CD8-positive, alpha-beta memory T cell (primary cell): Measurements from ENCODE around the gene EDC3. TPM values are rescaled to one million over a fixed set of nuclear protein-coding genes. Genes with fewer than 3 reads are reported as not detected.
A peak's percentile ranks its signal among the peaks of the same experiment; 100 is the strongest.

Experiments
- CTCF ChIA-PET: fragments of 350-600 bp; sonication (Branson Sonifier 250); formaldehyde crosslinking; loops from one replicate; lab custom pipeline; 2021; ENCODE audit warnings: antibody characterized with exemption; lab: Charles Lee
- POLR2A ChIA-PET: fragments of 350-600 bp; sonication (Branson Sonifier 250); formaldehyde crosslinking; loops from one replicate; lab custom pipeline; 2021; ENCODE audit warnings: antibody characterized with exemption; lab: Charles Lee
- DNase-seq, 5 donors: peaks; one replicate each; pipeline versions ENCODE4 v3.0.0 to v3.0.0-alpha.2; 2020 to 2022; ENCODE audit warnings: mixed read lengths in 1 of 5
- H3K27ac ChIP-seq: one replicate; pipeline ENCODE4 v1.7.0; 2013; ENCODE audit warnings: low read depth, mild to moderate bottlenecking, low read length, moderate library complexity
- H3K27me3 ChIP-seq: 2 replicates; pipeline ENCODE4 v1.7.0; 2013; ENCODE audit warnings: low read length, mild to moderate bottlenecking; ENCODE audit not compliant: insufficient read depth, poor library complexity, severe bottlenecking
- H3K36me3 ChIP-seq: 2 replicates; pipeline ENCODE4 v1.7.0; 2013; ENCODE audit warnings: mild to moderate bottlenecking, low read length, moderate library complexity; ENCODE audit not compliant: insufficient read depth
- H3K4me1 ChIP-seq: 2 replicates; pipeline ENCODE4 v1.7.0; 2013; ENCODE audit warnings: mild to moderate bottlenecking, low read length, moderate library complexity; ENCODE audit not compliant: insufficient read depth
- H3K4me3 ChIP-seq: 2 replicates; pipeline ENCODE4 v1.7.0; 2013; ENCODE audit warnings: mild to moderate bottlenecking, low read length
- H3K9me3 ChIP-seq: 2 replicates; pipeline ENCODE4 v1.7.0; 2013; ENCODE audit warnings: mild to moderate bottlenecking, low read length
- H3K27ac Mint-ChIP-seq, 8 donors: one replicate each; pipeline ENCODE4 v1.8.0; 2020 to 2021; ENCODE audit warnings: mixed read lengths in 8 of 8, mild to moderate bottlenecking in 6 of 8, inconsistent platforms in 3 of 8, moderate library complexity in 3 of 8
- H3K27me3 Mint-ChIP-seq, 2 donors: one replicate each; pipeline ENCODE4 v1.8.0; 2020 to 2021; ENCODE audit warnings: mixed read lengths in 2 of 2, mild to moderate bottlenecking in 1 of 2, moderate library complexity in 1 of 2
- H3K36me3 Mint-ChIP-seq, 3 donors: one replicate each; pipeline ENCODE4 v1.8.0; 2020 to 2021; ENCODE audit warnings: mixed read lengths in 3 of 3, inconsistent platforms in 1 of 3, mild to moderate bottlenecking in 1 of 3
- H3K4me1 Mint-ChIP-seq, 3 donors: one replicate each; pipeline ENCODE4 v1.8.0; 2020 to 2021; ENCODE audit warnings: mixed read lengths in 3 of 3, inconsistent platforms in 1 of 3, mild to moderate bottlenecking in 1 of 3
- H3K4me3 Mint-ChIP-seq, 7 donors: one replicate each; pipeline ENCODE4 v1.8.0; 2020 to 2021; ENCODE audit warnings: mixed read lengths in 7 of 7, mild to moderate bottlenecking in 6 of 7, moderate library complexity in 4 of 7, inconsistent platforms in 2 of 7
- H3K9me3 Mint-ChIP-seq, 5 donors: one replicate each; pipeline ENCODE4 v1.8.0; 2020 to 2022; ENCODE audit warnings: mixed read lengths in 5 of 5, mild to moderate bottlenecking in 3 of 5, moderate library complexity in 2 of 5, inconsistent platforms in 1 of 5
- polyA plus RNA-seq: library from polyadenylated mRNA; unstranded; fragments of 300-500 nt; fragmentation: Illumina TruSeq; gene quantifications from one replicate; pipeline ENCODE4 v1.2.3, GENCODE V29; 2021
- total RNA-seq, 2 experiments: library from RNA; stranded (reverse); gene quantifications; one replicate each; pipeline ENCODE4 v1.2.3, GENCODE V29; 2021

The EDC3 gene
- total and polyA plus RNA-seq, 3 experiments from 2014 or later = 29.9 to 52.0 (median 50.9) TPM

- Histone ChIP-seq H3K27me3 (no peaks in the 10 kb centered on the region), H3K9me3 (no peaks in the 10 kb centered on the region), H3K4me1 (peaks cover 14% of the 10 kb centered on the region), H3K36me3 (no peaks in the 10 kb centered on the region), H3K27ac (peak overlapping the region; percentile 71), H3K4me3 (peak overlapping the region; percentile 86)
- peaks cover 38 to 49% (median 47%) of the 10 kb centered on the region in 3 donors for H3K4me1 Mint-ChIP-seq
- ChIA-PET CTCF (no interaction called here), POLR2A (interaction anchor here (1.4 kb wide), 1 partner anchor 81 kb away, joined by 5 read pairs; the partner anchor contains the start of gene CLK3)
- DNase-seq = no peak
- H3K36me3 Mint-ChIP-seq = peaks cover 0 to 9% (median 0%) of the 10 kb centered on the region in 3 donors
- H3K4me3 Mint-ChIP-seq = peak overlapping the region; percentile 98 to 100 (median 100)
- peaks cover 4 to 12% of the 10 kb centered on the region in 2 donors for H3K27me3 Mint-ChIP-seq
- H3K27ac Mint-ChIP-seq = peak overlapping the region in 7 of 8 donors; percentile 80 to 100 (median 99)
- no peaks in the 10 kb centered on the region for H3K9me3 Mint-ChIP-seq
Observed at GRCh38 chr15:74696808-74697207, 984 bp upstream of the EDC3 start.

- no peak for DNase-seq
- POLR2A ChIA-PET = interaction anchor here (1.4 kb wide), 1 partner anchor 80 kb away, joined by 5 read pairs; the partner anchor contains the start of gene CLK3
- H3K4me3 ChIP-seq = peak overlapping the region; percentile 86
- H3K36me3 Mint-ChIP-seq = peaks cover 0 to 9% (median 0%) of the 10 kb centered on the region in 3 donors
- peak overlapping the region; percentile 93 to 100 (median 99) for H3K27ac Mint-ChIP-seq
- H3K9me3 Mint-ChIP-seq = no peaks in the 10 kb centered on the region
- H3K9me3 ChIP-seq = no peaks in the 10 kb centered on the region
- peak overlapping the region; percentile 98 to 100 (median 100) for H3K4me3 Mint-ChIP-seq
- H3K4me1 Mint-ChIP-seq = peaks cover 38 to 52% (median 48%) of the 10 kb centered on the region in 3 donors
- H3K4me1 ChIP-seq = peaks cover 14% of the 10 kb centered on the region
- CTCF ChIA-PET = no interaction called here
- H3K27ac ChIP-seq = peak overlapping the region; percentile 71
- H3K36me3 ChIP-seq = no peaks in the 10 kb centered on the region
- peaks cover 0 to 8% of the 10 kb centered on the region in 2 donors for H3K27me3 Mint-ChIP-seq
- no peaks in the 10 kb centered on the region for H3K27me3 ChIP-seq
Observed at GRCh38 chr15:74696398-74696729, 540 bp upstream of the EDC3 start.

GRCh38 chr15:74692327-74692726 lies 3.5 kb downstream of the EDC3 start:
- H3K36me3 ChIP-seq = no peaks in the 10 kb centered on the region
- H3K4me1 ChIP-seq = peaks cover 14% of the 10 kb centered on the region
- H3K27me3 ChIP-seq = no peaks in the 10 kb centered on the region
- H3K27ac ChIP-seq = no peak overlapping the region
- H3K9me3 ChIP-seq = no peaks in the 10 kb centered on the region
- Mint-ChIP-seq H3K4me3 (no peak overlapping the region), H3K4me1 (peaks cover 42 to 70% (median 69%) of the 10 kb centered on the region in 3 donors), H3K9me3 (no peaks in the 10 kb centered on the region), H3K27me3 (peaks cover 0 to 4% of the 10 kb centered on the region in 2 donors), H3K36me3 (peaks cover 0 to 15% (median 5%) of the 10 kb centered on the region in 3 donors), H3K27ac (peak overlapping the region in 1 of 8 donors; percentile 38)
- no peak for DNase-seq
- POLR2A ChIA-PET = no interaction called here
- H3K4me3 ChIP-seq = no peak overlapping the region
- CTCF ChIA-PET = no interaction called here

- no peaks in the 10 kb centered on the region for H3K27me3 ChIP-seq
- H3K27me3 Mint-ChIP-seq = no peaks in the 10 kb centered on the region
- no peak overlapping the region for H3K27ac ChIP-seq
- no peaks in the 10 kb centered on the region for H3K9me3 ChIP-seq
- DNase-seq = no peak
- peaks cover 18 to 34% (median 31%) of the 10 kb centered on the region in 3 donors for H3K4me1 Mint-ChIP-seq
- peaks cover 8 to 30% (median 11%) of the 10 kb centered on the region in 3 donors for H3K36me3 Mint-ChIP-seq
- ChIA-PET POLR2A (no interaction called here), CTCF (interaction anchor here (0.6 kb wide), 1 partner anchor 84 kb away, joined by 3 read pairs; no protein-coding TSS in a partner anchor)
- peak overlapping the region in 1 of 8 donors; percentile 29 for H3K27ac Mint-ChIP-seq
- no peaks in the 10 kb centered on the region for H3K4me1 ChIP-seq
- H3K9me3 Mint-ChIP-seq = peaks cover 0 to 2% (median 0%) of the 10 kb centered on the region in 5 donors
- H3K4me3 ChIP-seq = no peak overlapping the region
- no peak overlapping the region for H3K4me3 Mint-ChIP-seq
- peaks cover 3% of the 10 kb centered on the region for H3K36me3 ChIP-seq
Observed at GRCh38 chr15:74683758-74684157, 12.1 kb downstream of the EDC3 start.

- peaks cover 3% of the 10 kb centered on the region for H3K36me3 ChIP-seq
- no peaks in the 10 kb centered on the region for H3K9me3 ChIP-seq
- no peak overlapping the region for H3K4me3 Mint-ChIP-seq
- H3K27me3 ChIP-seq = no peaks in the 10 kb centered on the region
- peaks cover 8 to 30% (median 11%) of the 10 kb centered on the region in 3 donors for H3K36me3 Mint-ChIP-seq
- peaks cover 19 to 30% (median 28%) of the 10 kb centered on the region in 3 donors for H3K4me1 Mint-ChIP-seq
- H3K4me3 ChIP-seq = no peak overlapping the region
- ChIA-PET POLR2A (no interaction called here), CTCF (interaction anchor here (1.4 kb wide), 1 partner anchor 87 kb away, joined by 3 read pairs; no protein-coding TSS in a partner anchor)
- DNase-seq = no peak
- H3K27ac Mint-ChIP-seq = no peak overlapping the region
- no peaks in the 10 kb centered on the region for H3K27me3 Mint-ChIP-seq
- H3K9me3 Mint-ChIP-seq = peaks cover 0 to 2% (median 0%) of the 10 kb centered on the region in 5 donors
- H3K27ac ChIP-seq = no peak overlapping the region
- H3K4me1 ChIP-seq = no peaks in the 10 kb centered on the region
Observed at GRCh38 chr15:74682954-74683353, 12.9 kb downstream of the EDC3 start.

- Mint-ChIP-seq H3K27me3 (no peaks in the 10 kb centered on the region), H3K4me1 (peaks cover 30 to 45% (median 37%) of the 10 kb centered on the region in 3 donors), H3K36me3 (peaks cover 8 to 27% (median 15%) of the 10 kb centered on the region in 3 donors), H3K9me3 (peaks cover 0 to 2% (median 0%) of the 10 kb centered on the region in 5 donors), H3K27ac (no peak overlapping the region), H3K4me3 (no peak overlapping the region)
- H3K9me3 ChIP-seq = no peaks in the 10 kb centered on the region
- DNase-seq = no peak
- H3K4me3 ChIP-seq = no peak overlapping the region
- no peak overlapping the region for H3K27ac ChIP-seq
- ChIA-PET POLR2A (no interaction called here), CTCF (no interaction called here)
- peaks cover 3% of the 10 kb centered on the region for H3K36me3 ChIP-seq
- H3K27me3 ChIP-seq = no peaks in the 10 kb centered on the region
- H3K4me1 ChIP-seq = no peaks in the 10 kb centered on the region
Observed at GRCh38 chr15:74680456-74680855, 15.4 kb downstream of the EDC3 start.

- Mint-ChIP-seq H3K4me1 (peaks cover 23 to 34% (median 31%) of the 10 kb centered on the region in 3 donors), H3K27ac (peak overlapping the region in 1 of 8 donors; percentile 13), H3K9me3 (no peaks in the 10 kb centered on the region), H3K4me3 (no peak overlapping the region), H3K27me3 (no peaks in the 10 kb centered on the region), H3K36me3 (peaks cover 4 to 34% (median 19%) of the 10 kb centered on the region in 3 donors)
- no peak for DNase-seq
- H3K9me3 ChIP-seq = no peaks in the 10 kb centered on the region
- H3K4me1 ChIP-seq = no peaks in the 10 kb centered on the region
- POLR2A ChIA-PET = no interaction called here
- peaks cover 24% of the 10 kb centered on the region for H3K36me3 ChIP-seq
- no peak overlapping the region for H3K27ac ChIP-seq
- H3K4me3 ChIP-seq = no peak overlapping the region
- CTCF ChIA-PET = no interaction called here
- no peaks in the 10 kb centered on the region for H3K27me3 ChIP-seq
Observed at GRCh38 chr15:74676801-74677200, 19.0 kb downstream of the EDC3 start.

- ChIA-PET CTCF (interaction anchor here (1.1 kb wide), 1 partner anchor 11 kb away, joined by 3 read pairs; no protein-coding TSS in a partner anchor), POLR2A (no interaction called here)
- H3K9me3 ChIP-seq = no peaks in the 10 kb centered on the region
- Mint-ChIP-seq H3K4me1 (peaks cover 15 to 18% (median 16%) of the 10 kb centered on the region in 3 donors), H3K9me3 (no peaks in the 10 kb centered on the region), H3K4me3 (no peak overlapping the region), H3K27me3 (no peaks in the 10 kb centered on the region), H3K27ac (peak overlapping the region in 2 of 8 donors; percentile 13 to 36), H3K36me3 (peaks cover 4 to 50% (median 28%) of the 10 kb centered on the region in 3 donors)
- DNase-seq = no peak
- H3K36me3 ChIP-seq = peaks cover 35% of the 10 kb centered on the region
- no peaks in the 10 kb centered on the region for H3K4me1 ChIP-seq
- H3K27me3 ChIP-seq = no peaks in the 10 kb centered on the region
- no peak overlapping the region for H3K27ac ChIP-seq
- H3K4me3 ChIP-seq = no peak overlapping the region
Observed at GRCh38 chr15:74674161-74674560, 21.7 kb downstream of the EDC3 start.
